Neural cell (in vitro differentiated cells): ENCODE results near the gene LYSMD4. TPM values are rescaled to one million over a fixed set of nuclear protein-coding genes. Genes with fewer than 3 reads are reported as not detected.

Experiments
- H2AFZ ChIP-seq: fragments of 200-600, 300-800 bp; sonication (generic), shearing (Covaris generic); 2 replicates; pipeline ENCODE4 v1.6.0; 2014; ENCODE audit warnings: low read depth, mild to moderate bottlenecking, antibody characterized with exemption, low read length, moderate library complexity
- H3F3A ChIP-seq: fragments of 200-600 bp; shearing (Covaris generic); 2 replicates; pipeline ENCODE4 v1.6.1; 2016; ENCODE audit warnings: mild to moderate bottlenecking, moderate library complexity, mixed read lengths, antibody characterized with exemption, low read length; ENCODE audit not compliant: insufficient read depth, poor library complexity, severe bottlenecking
- H3K27ac ChIP-seq: fragments of 200-600, 300-800 bp; sonication (generic), shearing (Covaris generic); 2 replicates; pipeline ENCODE4 v1.5.1; 2014; ENCODE audit warnings: mild to moderate bottlenecking, low read length, moderate library complexity
- H3K27me3 ChIP-seq: fragments of 300-800, 200-600 bp; sonication (generic), shearing (Covaris generic); 2 replicates; pipeline ENCODE4 v1.6.0; 2014; ENCODE audit warnings: mild to moderate bottlenecking, low read depth, low read length, moderate library complexity; ENCODE audit not compliant: insufficient read depth
- H3K36me3 ChIP-seq: fragments of 300-800, 200-600 bp; sonication (generic), shearing (Covaris generic); 2 replicates; pipeline ENCODE4 v1.5.1; 2014; ENCODE audit warnings: mild to moderate bottlenecking, antibody characterized with exemption, low read length, moderate library complexity; ENCODE audit not compliant: insufficient read depth
- H3K4me2 ChIP-seq: fragments of 300-800, 200-600 bp; sonication (generic), shearing (Covaris generic); 2 replicates; pipeline ENCODE4 v1.6.0; 2014; ENCODE audit warnings: mild to moderate bottlenecking, low read length
- H3K4me3 ChIP-seq: fragments of 300-800, 200-600 bp; sonication (generic), shearing (Covaris generic); 2 replicates; pipeline ENCODE4 v1.5.1; 2014; ENCODE audit warnings: mild to moderate bottlenecking, low read length, moderate library complexity
- H3K79me2 ChIP-seq: fragments of 200-600 bp; shearing (Covaris generic); replicated peaks from 2 replicates; pipeline ENCODE4 v1.6.0; 2014; ENCODE audit warnings: mild to moderate bottlenecking, low read length, moderate library complexity; ENCODE audit not compliant: insufficient read depth
- H3K9ac ChIP-seq: fragments of 300-800, 200-600 bp; sonication (generic), shearing (Covaris generic); 2 replicates; pipeline ENCODE4 v1.6.1; 2016; ENCODE audit warnings: mild to moderate bottlenecking, low read length, mixed read lengths
- H3K9me2 ChIP-seq: fragments of 200-600 bp; shearing (Covaris generic); 2 replicates; pipeline ENCODE4 v1.6.1; 2016; ENCODE audit warnings: mild to moderate bottlenecking, low read length, mixed read lengths; ENCODE audit not compliant: insufficient read depth
- H3K9me3 ChIP-seq: fragments of 200-600, 300-800 bp; sonication (generic), shearing (Covaris generic); 2 replicates; pipeline ENCODE4 v1.6.1; 2016; ENCODE audit warnings: mild to moderate bottlenecking, mixed run types, low read length, moderate library complexity, mixed read lengths
- H4K20me1 ChIP-seq: fragments of 200-600 bp; shearing (Covaris generic); 2 replicates; pipeline ENCODE4 v1.6.1; 2016; ENCODE audit warnings: mild to moderate bottlenecking, mixed run types; ENCODE audit not compliant: insufficient read depth
- EP300 ChIP-seq: fragments of 450-650 bp; conservative IDR thresholded peaks from 2 replicates; pipeline ENCODE4 v1.6.1; 2014; ENCODE audit warnings: antibody characterized with exemption, mild to moderate bottlenecking, moderate library complexity; ENCODE audit not compliant: poor library complexity, severe bottlenecking
- EZH2 ChIP-seq: fragments of 200-600, 300-800 bp; shearing (Covaris generic), sonication (generic); IDR thresholded peaks from 2 replicates; pipeline ENCODE4 v1.6.1; 2014; ENCODE audit warnings: antibody characterized with exemption, low read length, borderline replicate concordance, mild to moderate bottlenecking; ENCODE audit not compliant: insufficient read depth, poor library complexity, severe bottlenecking
- MXI1 ChIP-seq: fragments of 450-650 bp; conservative IDR thresholded peaks from 2 replicates; pipeline ENCODE4 v1.6.1; 2014; ENCODE audit warnings: antibody characterized with exemption, mild to moderate bottlenecking; ENCODE audit not compliant: poor library complexity, severe bottlenecking
- POLR2AphosphoS5 ChIP-seq: IDR thresholded peaks from 2 replicates; pipeline ENCODE4 v1.6.1; 2012
- RAD21 ChIP-seq: fragments of 450-650 bp; conservative IDR thresholded peaks from 2 replicates; pipeline ENCODE4 v1.6.1; 2014; ENCODE audit warnings: antibody characterized with exemption, mild to moderate bottlenecking, moderate library complexity
- SMC3 ChIP-seq: fragments of 450-650 bp; conservative IDR thresholded peaks from 2 replicates; pipeline ENCODE4 v1.6.1; 2014; ENCODE audit warnings: antibody characterized with exemption, mild to moderate bottlenecking, moderate library complexity; ENCODE audit not compliant: poor library complexity
- TAF1 ChIP-seq: IDR thresholded peaks from 2 replicates; pipeline ENCODE4 v1.6.1; 2012; ENCODE audit warnings: low read depth
- polyA plus RNA-seq: library from polyadenylated mRNA; depleted of rRNA; stranded (reverse); fragments of >200 nt; gene quantifications from 2 replicates; pipeline ENCODE4 v1.2.3, GENCODE V29; 2014
- TF ChIP-seq, protein P1 (sequence below): fragments of 450-650 bp; IDR thresholded peaks from 2 replicates; pipeline ENCODE4 v1.5.1; 2014; ENCODE audit warnings: antibody characterized with exemption, mild to moderate bottlenecking, moderate library complexity; ENCODE audit not compliant: poor library complexity, severe bottlenecking
- TF ChIP-seq, protein P2 (sequence below): IDR thresholded peaks from 2 replicates; pipeline ENCODE4 v1.6.1; 2012; ENCODE audit warnings: borderline replicate concordance

LYSMD4 gene
- polyA plus RNA-seq, 1 donor from 2014 or later = 57.5 TPM

DNA sequence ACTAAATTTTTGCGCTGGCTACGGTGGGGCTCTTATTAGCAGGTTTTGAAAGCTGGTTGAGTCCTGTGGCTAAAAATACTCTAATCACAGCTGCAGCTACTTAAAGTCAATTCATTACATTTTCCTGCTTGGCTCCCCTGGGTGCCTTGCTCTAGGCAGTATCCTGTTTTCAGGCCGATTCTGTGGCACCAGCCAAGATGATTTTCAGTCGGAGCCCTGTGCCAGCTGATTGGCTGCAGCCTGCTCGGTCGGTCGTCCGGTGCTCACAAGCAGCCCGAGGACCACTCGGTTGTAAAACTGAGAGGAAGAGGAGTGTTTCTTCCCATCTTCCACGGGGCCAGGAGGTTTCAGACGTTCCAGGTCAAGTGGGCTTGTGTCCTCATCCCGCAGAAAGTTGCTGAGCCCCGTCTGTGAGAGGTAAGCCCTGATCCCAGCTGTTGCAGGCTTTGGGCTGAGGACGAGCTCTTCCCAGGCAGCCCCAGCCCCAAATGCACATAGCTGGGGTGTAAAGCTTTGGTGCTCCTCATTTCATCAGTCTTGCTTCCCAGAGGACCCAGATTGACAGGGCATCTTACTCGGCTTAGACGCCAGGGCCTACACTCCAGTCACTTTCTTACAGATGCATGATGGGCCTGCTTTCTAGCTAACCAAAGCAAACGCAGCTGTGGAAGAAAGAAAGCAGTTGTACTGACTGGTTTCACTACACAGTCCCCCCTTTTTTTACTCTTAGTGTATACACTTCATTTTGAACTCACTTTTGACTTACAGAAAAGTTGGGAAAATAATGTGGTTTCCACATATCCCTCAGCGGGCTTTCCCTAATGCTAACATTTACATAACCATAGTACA, 15.9 kb downstream of the LYSMD4 start:
- no peak overlapping the region for H3K27ac ChIP-seq
- H3K4me3 ChIP-seq = no peak overlapping the region

DNA sequence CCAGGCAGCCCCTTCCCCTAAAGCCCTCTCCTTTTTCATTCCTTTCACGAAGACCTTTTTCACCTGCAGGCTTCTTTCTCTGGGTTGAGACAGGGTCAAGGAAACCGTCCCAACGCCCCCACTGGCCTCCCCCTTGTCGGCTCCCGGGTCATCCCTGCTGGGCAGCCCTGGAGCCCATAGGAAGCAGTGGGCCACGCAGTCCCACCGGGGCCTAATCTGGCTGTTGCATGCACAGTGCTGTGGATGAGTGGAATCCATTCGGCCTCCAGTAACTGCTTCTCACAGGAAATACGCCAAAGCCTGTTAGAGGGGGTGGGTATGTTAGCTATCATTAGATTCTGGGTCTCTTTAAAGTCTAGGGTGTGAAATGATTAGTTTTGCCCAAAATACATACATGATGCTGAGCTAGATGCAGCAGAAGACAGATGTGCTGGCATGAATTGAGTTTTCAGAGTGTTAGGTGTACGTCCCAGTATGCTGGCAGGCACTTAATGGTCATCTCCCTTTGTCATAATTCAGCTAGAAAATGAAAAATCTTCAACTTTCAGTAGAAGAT, 16.6 kb downstream of the LYSMD4 start:
- no peaks in the 10 kb centered on the region for H3K9me3 ChIP-seq
- H3K27ac ChIP-seq = no peak overlapping the region
- no peak overlapping the region for H3K4me2 ChIP-seq

More for the DNA sequence above, 15.9 kb downstream of the LYSMD4 start:
- Histone ChIP-seq H3K9me2 (no peaks in the 10 kb centered on the region), H3K27me3 (no peaks in the 10 kb centered on the region), H3K9ac (no peak overlapping the region), H3K9me3 (no peaks in the 10 kb centered on the region), H3F3A (no peaks in the 10 kb centered on the region), H3K4me2 (no peak overlapping the region), H3K36me3 (no peaks in the 10 kb centered on the region), H3K79me2 (no peaks in the 10 kb centered on the region), H2AFZ (no peak overlapping the region), H4K20me1 (no peaks in the 10 kb centered on the region)
- TF ChIP-seq MXI1 = no peak

More for the DNA sequence above, 16.6 kb downstream of the LYSMD4 start:
- Histone ChIP-seq H3K9ac (no peak overlapping the region), H2AFZ (no peak overlapping the region), H3K36me3 (no peaks in the 10 kb centered on the region), H4K20me1 (no peaks in the 10 kb centered on the region), H3F3A (no peaks in the 10 kb centered on the region), H3K79me2 (no peaks in the 10 kb centered on the region), H3K9me2 (no peaks in the 10 kb centered on the region), H3K27me3 (no peaks in the 10 kb centered on the region), H3K4me3 (no peak overlapping the region)
- TF ChIP-seq MXI1 (no peak), RAD21 (no peak), SMC3 (no peak), POLR2AphosphoS5 (no peak), TAF1 (no peak), EZH2 (no peak), EP300 (no peak)
- TF ChIP-seq, protein P1, sequence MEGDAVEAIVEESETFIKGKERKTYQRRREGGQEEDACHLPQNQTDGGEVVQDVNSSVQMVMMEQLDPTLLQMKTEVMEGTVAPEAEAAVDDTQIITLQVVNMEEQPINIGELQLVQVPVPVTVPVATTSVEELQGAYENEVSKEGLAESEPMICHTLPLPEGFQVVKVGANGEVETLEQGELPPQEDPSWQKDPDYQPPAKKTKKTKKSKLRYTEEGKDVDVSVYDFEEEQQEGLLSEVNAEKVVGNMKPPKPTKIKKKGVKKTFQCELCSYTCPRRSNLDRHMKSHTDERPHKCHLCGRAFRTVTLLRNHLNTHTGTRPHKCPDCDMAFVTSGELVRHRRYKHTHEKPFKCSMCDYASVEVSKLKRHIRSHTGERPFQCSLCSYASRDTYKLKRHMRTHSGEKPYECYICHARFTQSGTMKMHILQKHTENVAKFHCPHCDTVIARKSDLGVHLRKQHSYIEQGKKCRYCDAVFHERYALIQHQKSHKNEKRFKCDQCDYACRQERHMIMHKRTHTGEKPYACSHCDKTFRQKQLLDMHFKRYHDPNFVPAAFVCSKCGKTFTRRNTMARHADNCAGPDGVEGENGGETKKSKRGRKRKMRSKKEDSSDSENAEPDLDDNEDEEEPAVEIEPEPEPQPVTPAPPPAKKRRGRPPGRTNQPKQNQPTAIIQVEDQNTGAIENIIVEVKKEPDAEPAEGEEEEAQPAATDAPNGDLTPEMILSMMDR = no peak
- TF ChIP-seq, protein P2, sequence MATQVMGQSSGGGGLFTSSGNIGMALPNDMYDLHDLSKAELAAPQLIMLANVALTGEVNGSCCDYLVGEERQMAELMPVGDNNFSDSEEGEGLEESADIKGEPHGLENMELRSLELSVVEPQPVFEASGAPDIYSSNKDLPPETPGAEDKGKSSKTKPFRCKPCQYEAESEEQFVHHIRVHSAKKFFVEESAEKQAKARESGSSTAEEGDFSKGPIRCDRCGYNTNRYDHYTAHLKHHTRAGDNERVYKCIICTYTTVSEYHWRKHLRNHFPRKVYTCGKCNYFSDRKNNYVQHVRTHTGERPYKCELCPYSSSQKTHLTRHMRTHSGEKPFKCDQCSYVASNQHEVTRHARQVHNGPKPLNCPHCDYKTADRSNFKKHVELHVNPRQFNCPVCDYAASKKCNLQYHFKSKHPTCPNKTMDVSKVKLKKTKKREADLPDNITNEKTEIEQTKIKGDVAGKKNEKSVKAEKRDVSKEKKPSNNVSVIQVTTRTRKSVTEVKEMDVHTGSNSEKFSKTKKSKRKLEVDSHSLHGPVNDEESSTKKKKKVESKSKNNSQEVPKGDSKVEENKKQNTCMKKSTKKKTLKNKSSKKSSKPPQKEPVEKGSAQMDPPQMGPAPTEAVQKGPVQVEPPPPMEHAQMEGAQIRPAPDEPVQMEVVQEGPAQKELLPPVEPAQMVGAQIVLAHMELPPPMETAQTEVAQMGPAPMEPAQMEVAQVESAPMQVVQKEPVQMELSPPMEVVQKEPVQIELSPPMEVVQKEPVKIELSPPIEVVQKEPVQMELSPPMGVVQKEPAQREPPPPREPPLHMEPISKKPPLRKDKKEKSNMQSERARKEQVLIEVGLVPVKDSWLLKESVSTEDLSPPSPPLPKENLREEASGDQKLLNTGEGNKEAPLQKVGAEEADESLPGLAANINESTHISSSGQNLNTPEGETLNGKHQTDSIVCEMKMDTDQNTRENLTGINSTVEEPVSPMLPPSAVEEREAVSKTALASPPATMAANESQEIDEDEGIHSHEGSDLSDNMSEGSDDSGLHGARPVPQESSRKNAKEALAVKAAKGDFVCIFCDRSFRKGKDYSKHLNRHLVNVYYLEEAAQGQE = no peak
